K562 (cell line): ENCODE measurements around the gene C19orf85. TPM values are rescaled to one million over a fixed set of nuclear protein-coding genes. Genes with fewer than 3 reads are reported as not detected.
A peak's percentile ranks its signal among the peaks of the same experiment; 100 is the strongest.

Experiments used
- ATAC-seq: fragments of 200-7000 bp; cut with Tn5 transposase; 3 replicates; pipeline ENCODE4 v1.9.1; 2020; ENCODE audit warnings: moderate library complexity
- BruUV-seq: library from RNA; stranded (reverse); fragments of 400-500 nt; replicated peaks from 2 replicates; lab custom pipeline; 2021; lab: Mats Ljungman, UMichigan
- CTCF ChIA-PET: fragments of 300-600 bp; formaldehyde crosslinking; extraction: SDS; loops from one replicate; lab custom pipeline; 2021; ENCODE audit warnings: low intra/inter-chr PET ratio; lab: Yijun Ruan, JAX
- POLR2A ChIA-PET: fragments of 300-600, 350-650 bp; sonication (Branson Sonifier 250); formaldehyde crosslinking; extraction: SDS; loops from one replicate; lab custom pipeline; 2021; ENCODE audit warnings: antibody characterized with exemption, inconsistent platforms; lab: Yijun Ruan, JAX
- DNase-seq, 4 experiments: peaks; one replicate each; pipeline versions ENCODE4 v3.0.0 to v3.0.0-alpha.2; 2011 to 2018; ENCODE audit warnings: low spot score in 3 of 4, mixed read lengths in 3 of 4; ENCODE audit errors: extremely low read depth in 1 of 4
- FAIRE-seq: peaks from 2 replicates; lab custom pipeline; 2011; peaks lifted over from hg19 to GRCh38; lab: Jason Lieb, UNC
- H2AFZ ChIP-seq: 2 replicates; pipeline ENCODE4 v1.6.0; 2011; ENCODE audit warnings: low read depth, low read length, control low read depth, inconsistent platforms
- H3K27ac ChIP-seq: fragments of 200-600 bp; 3 replicates; pipeline ENCODE4 v1.8.0; 2011; ENCODE audit warnings: low read depth, mild to moderate bottlenecking, control low read depth, inconsistent platforms, low read length, moderate library complexity, mixed read lengths; ENCODE audit errors: extremely low read depth
- H3K27me3 ChIP-seq, 2 experiments: fragments of 300-600 bp in 1 of 2; 2 replicates in 1 of 2; 3 replicates in 1 of 2; pipeline versions ENCODE4 v1.6.0 to v1.8.0; 2011; ENCODE audit warnings: inconsistent platforms in 2 of 2, low read length in 2 of 2, mild to moderate bottlenecking in 1 of 2, mixed read lengths in 1 of 2, moderate library complexity in 1 of 2; ENCODE audit not compliant: control insufficient read depth in 2 of 2, insufficient read depth in 2 of 2
- H3K36me3 ChIP-seq: fragments of 300-600 bp; 3 replicates; pipeline ENCODE4 v1.8.0; 2011; ENCODE audit warnings: mild to moderate bottlenecking, low read length, inconsistent platforms; ENCODE audit not compliant: control insufficient read depth, insufficient read depth
- H3K4me1 ChIP-seq, 2 experiments: fragments of 200-600 bp in 1 of 2; replicated peaks in 1 of 2; 2 replicates in 1 of 2; 3 replicates in 1 of 2; pipeline versions ENCODE4 v1.5.1 to v1.8.0; 2011; ENCODE audit warnings: inconsistent platforms in 2 of 2, low read length in 2 of 2, mild to moderate bottlenecking in 1 of 2, mixed read lengths in 1 of 2, moderate library complexity in 1 of 2; ENCODE audit not compliant: control insufficient read depth in 2 of 2, insufficient read depth in 2 of 2
- H3K4me2 ChIP-seq: 2 replicates; pipeline ENCODE4 v1.6.1; 2011; ENCODE audit warnings: low read length, control low read depth, inconsistent platforms, mixed read lengths; ENCODE audit not compliant: insufficient read depth
- H3K4me3 ChIP-seq: fragments of 200-600 bp; sonication (generic), shearing (Covaris generic); 2 replicates; pipeline ENCODE4 v1.5.1; 2016; ENCODE audit warnings: control low read depth, inconsistent platforms
- H3K79me2 ChIP-seq: fragments of 200-600 bp; 3 replicates; pipeline ENCODE4 v1.8.0; 2011; ENCODE audit warnings: low read length, inconsistent platforms; ENCODE audit not compliant: control insufficient read depth, insufficient read depth
- H3K9ac ChIP-seq, 2 experiments: 2 replicates each; pipeline versions ENCODE4 v1.6.0 to v1.6.1; 2011; ENCODE audit warnings: low read depth in 2 of 2, low read length in 2 of 2, control low read depth in 1 of 2, inconsistent platforms in 1 of 2, mild to moderate bottlenecking in 1 of 2, mixed read lengths in 1 of 2; ENCODE audit not compliant: insufficient read depth in 1 of 2
- H3K9me1 ChIP-seq: one replicate; pipeline ENCODE4 v1.6.0; 2011; ENCODE audit warnings: inconsistent platforms, mild to moderate bottlenecking, low read length, moderate library complexity; ENCODE audit not compliant: control insufficient read depth, insufficient read depth
- H3K9me3 ChIP-seq: replicated peaks from 2 replicates; pipeline ENCODE4 v1.5.1; 2011; ENCODE audit warnings: low read depth, low read length, inconsistent platforms; ENCODE audit not compliant: control insufficient read depth, insufficient read depth
- H4K20me1 ChIP-seq: replicated peaks from 2 replicates; pipeline ENCODE4 v1.6.1; 2011; ENCODE audit warnings: low read length, inconsistent platforms, mixed read lengths; ENCODE audit not compliant: control insufficient read depth, insufficient read depth
- BCL6 ChIP-seq: fragments of 250-450 bp; sonication (Bioruptor Pico); IDR thresholded peaks from 2 replicates; pipeline ENCODE4 v1.4.0; 2020
- BRD9 ChIP-seq: fragments of 450-650 bp; IDR thresholded peaks from 2 replicates; pipeline ENCODE4 v1.6.1; 2018; ENCODE audit warnings: low read depth; ENCODE audit not compliant: partially characterized antibody
- C11orf30 ChIP-seq: fragments of 450-650 bp; IDR thresholded peaks from 2 replicates; pipeline ENCODE4 v1.6.1; 2016; ENCODE audit warnings: low read depth, mild to moderate bottlenecking
- IRF2 ChIP-seq: sonication (generic); formaldehyde crosslinking; IDR thresholded peaks from 2 replicates; pipeline ENCODE4 v1.8.1; 2022; ENCODE audit warnings: mild to moderate bottlenecking, missing genetic modification reagents
- MAFG ChIP-seq: fragments of 450-650 bp; conservative IDR thresholded peaks from 2 replicates; pipeline ENCODE4 v1.6.1; 2016; ENCODE audit warnings: missing genetic modification characterization, missing compliant biosample characterization
- MNT ChIP-seq, 2 experiments: fragments of 450-650 bp; conservative IDR thresholded peaks; 2 replicates each; pipeline ENCODE4 v1.6.1; 2017; ENCODE audit warnings: mild to moderate bottlenecking in 2 of 2, moderate library complexity in 2 of 2
- NRF1 ChIP-seq, 2 experiments: fragments of 450-650 bp; IDR thresholded peaks in 1 of 2; conservative IDR thresholded peaks in 1 of 2; 2 replicates each; pipeline ENCODE4 v1.6.1; 2014; ENCODE audit warnings: mild to moderate bottlenecking in 2 of 2
- SIRT6 ChIP-seq: IDR thresholded peaks from one replicate; pipeline ENCODE4 v1.6.1; 2012; ENCODE audit warnings: low read depth, mild to moderate bottlenecking, control low read depth, inconsistent platforms, low read length, moderate library complexity
- THRB ChIP-seq: fragments of 450-650 bp; formaldehyde crosslinking; conservative IDR thresholded peaks from 2 replicates; pipeline ENCODE4 v1.4.0; 2022; ENCODE audit warnings: mild to moderate bottlenecking, missing genetic modification characterization
- ZBTB34 ChIP-seq: fragments of 250-450 bp; sonication (Bioruptor Pico); IDR thresholded peaks from 2 replicates; pipeline ENCODE4 v1.8.0; 2021; ENCODE audit warnings: mild to moderate bottlenecking, moderate library complexity
- ZKSCAN3 ChIP-seq: fragments of 250-450 bp; sonication (Bioruptor Pico); IDR thresholded peaks from 2 replicates; pipeline ENCODE4 v1.4.0; 2020
- ZNF23 ChIP-seq: fragments of 250-450 bp; sonication (Bioruptor Pico); IDR thresholded peaks from 2 replicates; pipeline ENCODE4 v1.4.0; 2020; ENCODE audit warnings: mild to moderate bottlenecking
- WGBS: fragments of 100-300 bp; shearing (Covaris generic); methylation state at CpG from one replicate; pipeline ENCODE4 v1.1.6; 2016; ENCODE audit warnings: low coverage, mixed read lengths; ENCODE audit not compliant: insufficient coverage; ENCODE audit errors: missing lambda C conversion rate; 5-methylcytosine and 5-hydroxymethylcytosine counted together
- in situ Hi-C: fragments of 300-500 bp; cut with MboI; formaldehyde crosslinking; loops from 4 replicates; pipeline ENCODE4 v1.15.0; 2018; ENCODE audit warnings: inconsistent platforms, mixed read lengths
- intact Hi-C: fragments of 100-400 bp; cut with micrococcal nuclease; formaldehyde crosslinking; loops from 2 replicates; pipeline ENCODE4 v1.14.2; 2022
- polyA plus RNA-seq, 8 experiments: library from polyadenylated mRNA; depleted of rRNA in 4 of 8; stranded (reverse) in 5 of 8; unstranded in 3 of 8; fragments of >200 nt; fragmentation: Nextera tagmentation in 2 of 8; fragmentation: Illumina TruSeq in 1 of 8; extraction: Ambion mirVana in 2 of 8; extraction: Trizol in 1 of 8; gene quantifications; 2 replicates each; pipeline versions ENCODE4 v1.2.1 to v1.2.3, GENCODE V29; 2011 to 2014; ENCODE audit warnings: inconsistent platforms in 1 of 8, missing spikeins in 1 of 8
- total RNA-seq, 7 experiments: library from RNA; depleted of rRNA in 6 of 7; stranded (reverse); fragments of >200 nt in 6 of 7; fragmentation: Illumina TruSeq in 2 of 7; extraction: Trizol in 2 of 7; gene quantifications; 2 replicates each; pipeline versions ENCODE4 v1.2.1 to v1.2.3, GENCODE V29; 2011 to 2021; ENCODE audit warnings: low replicate concordance in 1 of 7
- TF ChIP-seq, protein P1 (sequence below), 3 experiments: fragments of 200-800 bp in 1 of 3; sonication (Bioruptor generic) in 1 of 3; sonication (generic) in 1 of 3; formaldehyde crosslinking in 1 of 3; IDR thresholded peaks; 2 replicates each; pipeline versions ENCODE4 v1.6.1 to v1.8.0; 2016 to 2022; ENCODE audit warnings: mild to moderate bottlenecking in 2 of 3, missing compliant biosample characterization in 2 of 3, missing genetic modification characterization in 2 of 3, missing genetic modification reagents in 1 of 3

Gene C19orf85
- total and polyA plus RNA-seq, 9 of the 15 experiments (the other 6 are each of a cell fraction or from before 2014, with no cell fraction given): not detected

GRCh38 chr19:55495646-55496349 lies 31.2 kb upstream of the C19orf85 start (continued):
- TF ChIP-seq, protein P1, sequence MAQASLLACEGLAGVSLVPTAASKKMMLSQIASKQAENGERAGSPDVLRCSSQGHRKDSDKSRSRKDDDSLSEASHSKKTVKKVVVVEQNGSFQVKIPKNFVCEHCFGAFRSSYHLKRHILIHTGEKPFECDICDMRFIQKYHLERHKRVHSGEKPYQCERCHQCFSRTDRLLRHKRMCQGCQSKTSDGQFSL (CRISPR knock-in tag; IDR thresholded peaks at IDR 0.05): no peak
- TF ChIP-seq, protein P1 (tag; IDR thresholded peaks at IDR 0.05): no peak
- TF ChIP-seq MAFG (tag): no peak

- H3K4me1 ChIP-seq: peaks cover 12 to 48% of the 10 kb centered on the region in 2 experiments
- DNase-seq (peak; percentile 61 to 82 (median 74)), FAIRE-seq (no peak), ATAC-seq (peak; percentile 64)
- H3K9me1 ChIP-seq: no peaks in the 10 kb centered on the region
- in situ Hi-C loops (no loop called here), intact Hi-C loops (no loop called here)
- ChIA-PET CTCF (no interaction called here), POLR2A (interaction anchor here (0.7 to 2.8 kb wide), 3 partner anchors 9 to 143 kb away, joined by 3 to 12 read pairs (median 11); partner anchors contain the start of gene NAT14)
- no peaks in the 10 kb centered on the region for H3K9me3 ChIP-seq
- peak overlapping the region; percentile 22 for H3K4me3 ChIP-seq
- H4K20me1 ChIP-seq: no peaks in the 10 kb centered on the region
- peak overlapping the region; percentile 38 to 74; a peak in 3 of 4 replicates for H3K9ac ChIP-seq
- peaks cover 0 to 4% of the 10 kb centered on the region in 2 experiments; a peak in 1 of 5 replicates for H3K27me3 ChIP-seq
- peak overlapping the region; percentile 93 for H2AFZ ChIP-seq
- peak overlapping the region; percentile 78 for H3K4me2 ChIP-seq
- BruUV-seq: no TSS peak
- H3K27ac ChIP-seq: no peak overlapping the region; the same call in 2 of the 3 replicates
- H3K79me2 ChIP-seq: no peaks in the 10 kb centered on the region
- no peaks in the 10 kb centered on the region for H3K36me3 ChIP-seq
- WGBS: 16% methylated on average over 21 of the region's 22 CpGs
- TF ChIP-seq BCL6 (no peak), BRD9 (no peak), MNT (conservative IDR thresholded peaks at IDR 0.05) (no peak), NRF1 (conservative IDR thresholded peaks at IDR 0.05 in 1 of 2, IDR thresholded peaks at IDR 0.05 in 1 of 2) (no peak; a peak in 1 of 4 replicates), ZKSCAN3 (CRISPR knock-in tag) (no peak), IRF2 (no peak), THRB (no peak), ZNF23 (no peak), ZBTB34 (CRISPR knock-in tag) (no peak), C11orf30 (no peak), SIRT6 (no peak)
These were observed 29.7 kb upstream of the C19orf85 start for GRCh38 chr19:55494172-55494761.
